Thymus (tissue), 11 donors: Measurements from ENCODE around the gene SPSB1. TPM values are rescaled to one million over a fixed set of nuclear protein-coding genes. Genes with fewer than 3 reads are reported as not detected.

ENCODE experiments used
- DNase-seq, 9 donors: peaks; one replicate each; pipeline ENCODE4 v3.0.0-alpha.2; 2013; ENCODE audit warnings: low spot score in 9 of 9, low read depth in 6 of 9, missing footprints in 1 of 9
- H3K27ac ChIP-seq, 2 donors: one replicate each; pipeline ENCODE4 v1.5.1; 2013; ENCODE audit warnings: control low read depth in 1 of 2, low read depth in 1 of 2, low read length in 1 of 2, mild to moderate bottlenecking in 1 of 2, moderate library complexity in 1 of 2
- H3K27me3 ChIP-seq, 2 donors: one replicate each; pipeline ENCODE4 v1.5.1; 2013; ENCODE audit warnings: low read length in 1 of 2; ENCODE audit not compliant: control insufficient read depth in 2 of 2, insufficient read depth in 1 of 2
- H3K36me3 ChIP-seq, 2 donors: one replicate each; pipeline ENCODE4 v1.5.1; 2013; ENCODE audit warnings: low read length in 1 of 2, mild to moderate bottlenecking in 1 of 2, moderate library complexity in 1 of 2; ENCODE audit not compliant: control insufficient read depth in 2 of 2, insufficient read depth in 2 of 2
- H3K4me1 ChIP-seq, 2 donors: one replicate each; pipeline ENCODE4 v1.5.1; 2013; ENCODE audit warnings: low read length in 2 of 2; ENCODE audit not compliant: control insufficient read depth in 2 of 2, insufficient read depth in 2 of 2
- H3K4me3 ChIP-seq, 2 donors: one replicate each; pipeline ENCODE4 v1.5.1; 2013; ENCODE audit warnings: low read length in 2 of 2, control low read depth in 1 of 2, mild to moderate bottlenecking in 1 of 2
- H3K9me3 ChIP-seq, 2 donors: one replicate each; pipeline ENCODE4 v1.5.1; 2013; ENCODE audit warnings: low read length in 1 of 2, mild to moderate bottlenecking in 1 of 2; ENCODE audit not compliant: control insufficient read depth in 2 of 2, insufficient read depth in 1 of 2
- WGBS: extraction: QIAGEN DNeasy Blood & Tissue Kit; methylation state at CpG from one replicate; pipeline ENCODE4 v1.1.7; 2013; 5-methylcytosine and 5-hydroxymethylcytosine counted together
- polyA plus RNA-seq: library from polyadenylated mRNA; stranded (reverse); fragments of 200-250 nt; gene quantifications from one replicate; pipeline ENCODE4 v1.2.3, GENCODE V29; 2013
- total RNA-seq: library from RNA; stranded (reverse); fragments of 120-200 nt; gene quantifications from one replicate; pipeline ENCODE4 v1.2.4, GENCODE V29; 2013
- donor health status: healthy.

Gene SPSB1
- total and polyA plus RNA-seq, 2 donors: 12.8 to 12.9 TPM

DNA sequence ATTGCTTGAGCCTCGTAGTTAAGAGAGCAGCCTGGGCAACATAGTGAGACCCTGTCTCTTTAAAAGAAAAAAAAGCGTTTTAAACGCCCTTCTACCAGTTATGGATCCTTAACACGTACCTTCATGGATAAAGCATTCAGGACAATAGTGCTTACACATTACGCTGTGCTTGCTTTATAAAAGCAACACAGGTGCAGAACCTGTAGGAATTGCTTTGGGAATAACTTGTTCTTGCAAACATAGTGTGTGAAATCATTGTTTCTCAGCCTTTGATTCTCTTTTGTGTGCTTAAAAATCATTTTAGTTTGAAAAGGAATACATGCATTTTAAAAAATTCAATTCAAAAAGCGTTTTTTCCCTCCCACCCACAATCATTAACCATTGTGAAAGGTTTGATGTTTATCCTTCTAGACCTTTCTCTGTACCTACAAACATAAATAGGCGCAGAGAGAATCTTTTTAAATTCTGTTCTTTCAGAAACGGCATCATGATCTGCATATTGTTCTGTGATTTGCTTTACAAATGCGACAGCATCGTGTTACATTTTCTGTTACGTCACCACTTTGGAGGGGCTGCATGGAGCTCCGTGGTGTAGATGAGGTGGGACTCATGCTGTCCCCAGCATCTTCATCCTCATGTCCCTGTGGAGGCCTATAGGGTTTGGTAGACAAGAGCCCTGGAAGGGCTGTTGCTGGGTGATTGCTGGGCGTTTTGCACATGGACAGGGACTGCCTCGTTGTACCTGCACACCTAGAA lies 54.6 kb downstream of the SPSB1 start:
- no peak overlapping the region for H3K27ac ChIP-seq
- H3K9me3 ChIP-seq: peaks cover 0 to 7% of the 10 kb centered on the region in 2 donors
- H3K27me3 ChIP-seq: peaks cover 0 to 4% of the 10 kb centered on the region in 2 donors
- WGBS: 90% methylated on average over 14 of the region's 14 CpGs
- no peaks in the 10 kb centered on the region for H3K36me3 ChIP-seq
- H3K4me3 ChIP-seq: no peak overlapping the region
- peaks cover 4 to 22% of the 10 kb centered on the region in 2 donors for H3K4me1 ChIP-seq
- no peak for DNase-seq

GRCh38 chr1:9349331-9349851 lies 56.7 kb downstream of the SPSB1 start:
- Histone ChIP-seq H3K9me3 (no peaks in the 10 kb centered on the region), H3K36me3 (no peaks in the 10 kb centered on the region), H3K4me1 (peaks cover 4 to 22% of the 10 kb centered on the region in 2 donors), H3K27ac (no peak overlapping the region), H3K4me3 (no peak overlapping the region), H3K27me3 (peaks cover 0 to 4% of the 10 kb centered on the region in 2 donors)
- 94% methylated on average over 22 of the region's 22 CpGs for WGBS
- no peak for DNase-seq

GRCh38 chr1:9350013-9350908 lies 57.6 kb downstream of the SPSB1 start:
- no peak overlapping the region for H3K27ac ChIP-seq
- H3K4me1 ChIP-seq: peaks cover 4 to 18% of the 10 kb centered on the region in 2 donors
- peaks cover 0 to 4% of the 10 kb centered on the region in 2 donors for H3K27me3 ChIP-seq
- WGBS: 98% methylated on average over 20 of the region's 20 CpGs
- H3K36me3 ChIP-seq: no peaks in the 10 kb centered on the region
- no peak overlapping the region for H3K4me3 ChIP-seq
- DNase-seq: no peak
- H3K9me3 ChIP-seq: no peaks in the 10 kb centered on the region

- Histone ChIP-seq H3K4me1 (peaks cover 4 to 12% of the 10 kb centered on the region in 2 donors), H3K9me3 (no peaks in the 10 kb centered on the region), H3K27ac (no peak overlapping the region)
These were observed 58.3 kb downstream of the SPSB1 start for GRCh38 chr1:9350960-9351359.

GRCh38 chr1:9351654-9352271 lies 59.1 kb downstream of the SPSB1 start:
- no peak overlapping the region for H3K4me3 ChIP-seq
- peaks cover 9 to 10% of the 10 kb centered on the region in 2 donors for H3K36me3 ChIP-seq
- H3K27ac ChIP-seq: no peak overlapping the region
- WGBS: 95% methylated on average over 7 of the region's 7 CpGs
- H3K4me1 ChIP-seq: peaks cover 3 to 5% of the 10 kb centered on the region in 2 donors
- peaks cover 0 to 2% of the 10 kb centered on the region in 2 donors for H3K27me3 ChIP-seq
- H3K9me3 ChIP-seq: no peaks in the 10 kb centered on the region
- DNase-seq: no peak

More at GRCh38 chr1:9350960-9351359, 58.3 kb downstream of the SPSB1 start:
- peaks cover 2 to 4% of the 10 kb centered on the region in 2 donors for H3K36me3 ChIP-seq
- 88% methylated on average over 4 of the region's 4 CpGs for WGBS
- H3K27me3 ChIP-seq: peaks cover 0 to 4% of the 10 kb centered on the region in 2 donors
- no peak for DNase-seq
- no peak overlapping the region for H3K4me3 ChIP-seq

DNA sequence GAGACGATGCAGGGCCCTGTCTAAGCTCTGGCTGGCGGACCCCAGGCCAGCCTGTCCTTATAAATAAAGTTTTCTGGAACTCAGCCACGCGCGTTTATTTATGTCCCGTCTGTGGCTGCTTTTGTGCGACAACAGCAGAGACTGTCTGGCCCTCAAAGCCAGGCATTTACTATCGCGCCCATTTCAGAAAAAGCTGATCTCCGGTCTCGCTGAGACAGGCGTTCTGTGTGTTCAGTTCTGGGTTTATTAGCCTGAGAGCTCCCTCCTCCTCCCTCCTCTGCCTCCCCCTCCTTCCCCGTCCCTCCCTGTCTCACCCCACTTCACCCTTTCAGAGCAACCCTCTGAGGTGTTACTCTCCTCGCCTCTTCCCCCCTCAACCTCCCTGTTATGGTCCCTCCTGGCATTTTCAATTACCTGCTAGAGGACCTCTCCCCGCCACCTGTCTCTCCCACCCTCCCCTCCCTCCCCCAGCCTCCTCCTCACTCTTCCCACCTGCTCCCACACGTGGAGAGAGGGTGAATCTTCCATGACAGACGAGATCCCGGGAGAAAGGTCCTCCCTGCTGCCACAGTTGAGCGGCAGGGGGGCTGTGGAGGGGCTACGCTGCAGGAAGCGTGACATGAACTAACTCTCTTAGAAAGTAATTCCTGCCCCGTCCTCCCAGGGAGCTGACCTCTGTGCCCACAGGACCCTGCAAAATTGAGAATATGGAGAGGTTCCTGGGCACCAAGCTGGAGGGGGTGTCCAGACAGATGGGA lies 59.9 kb downstream of the SPSB1 start:
- Histone ChIP-seq H3K36me3 (peaks cover 12 to 13% of the 10 kb centered on the region in 2 donors), H3K27me3 (peaks cover 0 to 2% of the 10 kb centered on the region in 2 donors), H3K9me3 (no peaks in the 10 kb centered on the region), H3K4me1 (peaks cover 0 to 5% of the 10 kb centered on the region in 2 donors), H3K4me3 (no peak overlapping the region), H3K27ac (no peak overlapping the region)
- no peak for DNase-seq
- WGBS: 91% methylated on average over 22 of the region's 22 CpGs

DNA sequence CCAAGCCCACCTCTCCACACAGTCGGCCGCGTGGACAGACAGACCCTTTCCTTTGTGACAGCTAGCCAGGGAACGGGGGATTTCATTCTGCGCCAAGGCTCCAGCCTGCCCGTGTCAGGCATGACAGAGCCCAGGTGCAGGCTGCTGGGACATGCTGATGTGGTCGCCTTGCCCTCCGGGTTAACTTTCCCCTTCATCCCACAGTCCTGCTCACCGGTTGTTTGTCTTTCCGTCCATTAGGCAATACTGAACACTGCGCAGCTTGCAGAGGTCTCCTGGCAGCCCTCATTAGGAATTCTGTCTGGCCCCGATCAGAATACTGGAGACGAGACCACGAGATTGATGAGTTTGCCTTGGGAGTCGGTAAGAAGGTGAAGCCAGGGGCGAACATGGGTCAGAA lies 62.8 kb downstream of the SPSB1 start:
- 98% methylated on average over 16 of the region's 16 CpGs for WGBS
- Histone ChIP-seq H3K4me3 (no peak overlapping the region), H3K36me3 (peaks cover 24 to 25% of the 10 kb centered on the region in 2 donors), H3K9me3 (peaks cover 0 to 1% of the 10 kb centered on the region in 2 donors), H3K4me1 (peaks cover 0 to 5% of the 10 kb centered on the region in 2 donors), H3K27me3 (no peaks in the 10 kb centered on the region), H3K27ac (no peak overlapping the region)
- no peak for DNase-seq

DNA sequence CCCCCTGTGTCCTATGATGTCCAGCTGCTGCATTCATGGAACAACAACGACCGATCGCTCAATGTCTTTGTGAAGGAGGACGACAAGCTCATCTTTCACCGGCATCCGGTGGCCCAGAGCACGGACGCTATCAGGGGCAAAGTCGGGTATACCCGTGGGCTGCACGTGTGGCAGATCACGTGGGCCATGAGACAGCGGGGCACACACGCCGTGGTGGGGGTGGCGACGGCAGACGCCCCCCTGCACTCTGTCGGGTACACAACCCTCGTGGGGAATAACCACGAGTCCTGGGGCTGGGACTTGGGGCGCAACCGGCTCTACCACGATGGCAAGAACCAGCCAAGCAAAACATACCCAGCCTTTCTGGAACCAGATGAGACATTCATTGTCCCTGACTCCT lies 63.3 kb downstream of the SPSB1 start:
- H3K36me3 ChIP-seq: peaks cover 24 to 27% of the 10 kb centered on the region in 2 donors
- H3K27me3 ChIP-seq: no peaks in the 10 kb centered on the region
- DNase-seq: no peak

More for the DNA sequence above, 63.3 kb downstream of the SPSB1 start:
- no peak overlapping the region for H3K4me3 ChIP-seq
- H3K9me3 ChIP-seq: peaks cover 0 to 3% of the 10 kb centered on the region in 2 donors
- H3K4me1 ChIP-seq: peaks cover 0 to 5% of the 10 kb centered on the region in 2 donors
- no peak overlapping the region for H3K27ac ChIP-seq
- WGBS: 97% methylated on average over 24 of the region's 24 CpGs
